ENCODE results near the gene PDCD4.
"Not testable (repeated sequence)": the region's sequence is repeated elsewhere in the genome, so short reads cannot be mapped to it uniquely, and the experiment has no call there.

The PDCD4 gene

GRCh38 chr10:110887560-110887959 is 15.8 kb downstream of the PDCD4 start:
- DNase-seq: no peak

DNA sequence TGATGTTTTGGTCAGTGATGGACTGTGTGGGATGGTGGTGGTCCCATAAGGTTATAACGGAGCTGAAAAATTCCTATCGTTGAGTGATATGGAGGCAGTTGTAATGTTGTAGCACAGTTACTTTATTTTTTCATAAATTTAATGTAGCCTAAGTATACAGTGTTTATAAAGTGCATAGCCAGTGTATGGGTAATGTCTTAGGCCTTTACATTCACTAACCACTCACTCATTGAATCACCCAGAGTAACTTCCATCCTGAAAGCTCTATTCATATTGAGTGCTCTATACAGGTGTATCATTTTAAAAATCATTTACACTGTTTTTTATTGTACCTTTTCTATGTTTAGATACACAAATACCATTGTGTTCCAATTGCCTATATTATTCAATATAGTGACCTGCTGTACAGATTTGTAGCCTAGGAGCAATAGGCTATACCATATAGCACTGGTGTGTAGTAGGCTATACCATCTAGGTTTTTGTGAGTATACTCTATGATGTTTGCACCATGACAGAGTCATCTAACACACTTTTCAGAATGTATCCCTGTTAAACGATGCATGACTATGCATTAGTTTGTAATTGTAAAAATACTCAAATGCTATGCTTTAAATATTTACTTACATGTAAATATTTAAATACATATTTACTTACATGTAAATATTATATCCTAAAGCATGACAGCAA is 21.0 kb downstream of the PDCD4 start:
- DNase-seq: no peak

DNA sequence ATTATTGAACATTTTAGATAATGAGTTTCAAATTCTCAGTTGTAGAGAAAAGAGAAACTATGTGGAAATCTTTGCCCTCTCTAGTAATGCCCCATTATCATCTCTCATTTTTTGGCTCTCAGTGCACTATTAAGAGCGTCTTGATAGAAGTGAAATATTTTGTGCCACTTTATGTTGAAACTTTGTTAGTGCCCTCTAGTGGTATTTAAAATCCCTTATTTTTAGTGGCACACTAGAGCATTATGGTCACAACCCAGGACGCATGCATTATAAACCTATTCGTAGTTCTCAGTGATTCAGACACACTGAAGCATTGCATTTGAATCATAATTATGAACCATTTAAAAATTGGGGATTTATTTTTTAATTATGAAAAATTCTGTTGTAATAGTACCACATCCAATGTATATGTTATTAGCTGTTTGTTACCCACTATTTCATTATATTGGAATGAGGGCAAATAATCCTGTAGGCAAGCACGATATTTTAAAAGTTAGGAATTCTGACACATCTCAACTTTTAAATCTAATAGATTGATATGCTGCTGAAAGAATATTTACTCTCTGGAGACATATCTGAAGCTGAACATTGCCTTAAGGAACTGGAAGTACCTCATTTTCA is 21.9 kb downstream of the PDCD4 start:
- DNase-seq: peak; percentile 0

DNA sequence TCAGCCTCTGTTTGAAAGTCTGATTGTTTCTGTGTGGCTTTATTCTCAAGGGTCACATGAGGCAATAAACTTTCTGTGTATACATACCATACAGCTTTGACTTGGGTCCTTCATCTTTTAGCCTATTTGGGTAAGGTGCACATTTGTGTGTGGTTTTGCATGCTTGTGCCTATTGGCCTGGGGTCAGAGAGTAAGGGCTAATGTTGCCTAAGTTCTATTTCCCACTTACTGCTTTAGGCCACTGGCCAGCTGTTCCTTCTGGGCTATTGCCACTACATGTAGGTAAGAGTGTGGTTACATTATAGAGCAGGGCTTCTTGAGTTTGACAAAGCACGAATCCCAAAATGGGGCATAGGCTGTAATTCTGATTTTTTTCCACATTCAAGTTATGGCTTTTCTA is 25.5 kb downstream of the PDCD4 start:
- no peak for DNase-seq

- DNase-seq: no peak
Measured at GRCh38 chr10:110898391-110898790, 26.7 kb downstream of the PDCD4 start.

DNA sequence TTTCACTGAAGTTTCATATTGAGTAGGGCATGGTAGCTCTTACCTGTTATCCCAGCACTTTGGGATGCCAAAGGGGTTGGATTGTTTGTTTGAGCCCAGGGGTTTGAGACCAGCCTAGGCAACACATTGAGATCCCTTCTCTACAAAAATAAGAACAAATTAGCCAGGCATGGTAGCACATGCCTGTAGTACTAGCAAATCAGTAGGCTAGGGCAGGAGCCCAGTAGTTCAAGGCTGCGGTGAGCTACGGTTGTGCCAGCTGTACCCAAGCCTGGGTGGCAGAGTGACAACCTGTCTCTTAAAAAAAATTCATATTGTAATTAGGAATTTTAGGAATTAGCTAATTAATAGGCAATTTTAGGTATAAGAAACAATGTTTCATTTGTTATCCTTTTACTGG is 29.3 kb downstream of the PDCD4 start:
- DNase-seq: no peak

DNA sequence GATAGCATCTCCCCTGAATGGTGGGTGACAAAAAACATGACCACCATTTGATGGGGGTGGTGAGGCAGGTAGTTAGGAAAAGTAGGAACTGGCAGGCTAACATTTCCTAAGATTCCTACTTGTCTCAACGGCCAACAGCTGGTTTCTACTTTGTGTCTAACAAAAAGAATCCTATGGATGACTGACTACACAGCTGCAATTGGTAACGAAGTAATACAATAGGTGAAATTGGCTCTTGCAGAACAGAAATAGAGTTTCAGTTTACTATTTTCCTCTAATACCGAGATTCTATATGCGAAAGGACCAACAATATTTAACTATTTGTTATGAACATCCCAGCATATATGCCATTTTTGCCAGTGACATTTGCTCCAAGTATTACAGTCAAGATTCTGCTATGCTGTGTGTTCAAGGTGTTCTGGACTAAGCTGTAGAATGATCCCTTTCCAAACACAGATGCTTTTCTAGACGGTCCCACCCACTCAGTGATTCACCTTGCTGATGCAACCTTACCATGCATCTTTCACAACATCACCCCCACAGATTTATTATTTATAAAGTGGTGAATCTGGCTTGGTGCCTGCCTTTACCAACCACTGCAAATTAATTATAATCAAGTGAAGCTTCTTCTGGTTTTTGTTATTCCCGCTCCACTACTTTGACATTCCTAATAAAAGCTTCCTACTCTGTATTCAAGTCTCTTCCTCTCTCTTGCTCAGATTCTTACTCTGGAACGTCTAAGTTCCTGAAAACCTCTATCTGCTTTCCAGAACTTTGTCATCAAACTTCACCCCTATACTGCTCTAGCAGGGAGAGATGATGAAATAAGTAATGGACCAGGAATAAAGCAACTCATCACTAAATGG is 30.5 kb downstream of the PDCD4 start:
- no peak for DNase-seq

DNA sequence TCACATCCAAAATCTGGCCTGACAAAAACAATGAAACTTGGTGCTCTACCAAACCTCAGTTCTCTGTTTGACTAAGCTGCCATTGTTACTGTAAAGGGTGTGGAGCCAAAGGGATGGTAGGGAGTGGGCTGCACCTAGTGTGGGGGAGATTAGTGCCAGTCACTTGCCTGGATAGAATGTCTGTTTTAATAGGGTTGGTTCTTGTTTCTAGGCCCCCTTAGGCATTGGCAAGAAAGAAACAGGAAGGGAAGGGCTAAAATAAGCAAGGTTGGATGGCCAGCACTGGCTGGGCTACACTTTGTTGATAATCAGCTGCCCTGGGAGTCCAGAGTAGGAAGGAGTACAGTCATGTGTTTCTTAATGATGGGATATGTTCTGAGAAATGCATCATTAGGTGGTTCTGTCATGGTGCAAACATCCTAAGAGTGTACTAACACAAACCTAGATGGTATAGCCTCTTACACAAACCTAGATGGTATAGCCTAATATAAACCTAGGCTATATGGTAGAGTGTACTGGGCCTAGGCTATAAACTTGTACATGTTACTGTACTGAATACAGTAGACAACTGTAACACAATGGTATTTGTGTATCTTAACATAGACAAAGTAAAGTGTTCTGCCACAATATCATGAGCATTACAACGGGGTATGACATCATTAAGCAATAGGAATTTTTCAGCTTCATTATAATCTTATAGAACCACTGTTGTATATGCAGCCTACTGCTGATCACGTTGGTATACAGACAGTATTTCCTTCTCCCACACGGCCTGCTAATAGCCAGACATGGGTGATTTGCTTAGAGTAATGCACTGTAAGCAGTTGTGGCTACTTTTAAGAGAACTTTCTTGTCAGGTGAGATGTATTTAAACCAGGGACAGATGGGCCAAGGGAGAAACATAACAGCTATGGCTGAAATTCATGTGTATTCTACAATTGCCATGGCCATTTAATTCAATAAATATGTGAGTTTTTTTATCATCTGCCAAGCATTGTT is 31.9 kb downstream of the PDCD4 start:
- no peak for DNase-seq

GRCh38 chr10:110910138-110910537 is 38.4 kb downstream of the PDCD4 start:
- DNase-seq: no peak

DNA sequence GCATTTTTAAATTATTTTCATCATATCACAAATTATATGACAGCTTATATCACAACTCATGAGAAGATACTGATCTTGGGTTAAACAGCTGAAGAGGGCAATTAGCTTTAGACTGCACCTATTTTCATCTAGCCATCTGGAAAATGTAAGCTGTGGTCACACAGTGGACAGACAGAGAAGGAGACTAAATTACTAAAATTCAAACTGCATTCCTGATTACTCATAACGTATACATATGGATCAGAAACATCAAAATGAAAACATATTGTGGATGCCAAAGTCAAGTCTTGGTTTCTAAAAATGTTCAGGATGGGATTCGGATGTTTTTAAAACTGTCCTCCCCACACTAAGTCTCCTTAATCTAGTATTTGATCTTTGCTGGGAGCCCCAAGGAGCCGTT is 40.6 kb downstream of the PDCD4 start:
- no peak for DNase-seq

GRCh38 chr10:110914431-110914830 is 42.7 kb downstream of the PDCD4 start:
- no peak for DNase-seq

GRCh38 chr10:110915035-110915434 is 43.3 kb downstream of the PDCD4 start:
- DNase-seq: no peak

DNA sequence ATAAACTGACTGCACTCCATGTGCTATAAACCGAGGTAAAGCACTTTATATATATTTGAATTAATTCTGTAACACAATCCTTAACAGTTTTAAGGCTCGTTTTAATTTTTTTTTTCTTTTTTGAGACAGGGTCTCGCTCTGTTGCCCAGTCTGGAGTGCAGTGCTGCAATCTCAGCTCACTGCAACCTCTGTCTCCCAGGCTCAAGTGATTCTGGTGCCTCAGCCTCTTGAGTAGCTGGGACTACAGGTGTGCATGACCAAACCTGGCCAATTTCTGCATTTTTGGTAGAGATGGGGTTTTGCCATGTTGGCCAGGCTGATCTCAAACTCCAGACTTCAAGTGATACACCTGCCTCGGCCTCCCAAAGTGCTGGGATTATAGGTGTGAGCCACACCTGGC is 43.9 kb downstream of the PDCD4 start:
- DNase-seq: not testable (repeated sequence)

- no peak for DNase-seq
Measured at GRCh38 chr10:110916554-110917346, 45.0 kb downstream of the PDCD4 start.

DNA sequence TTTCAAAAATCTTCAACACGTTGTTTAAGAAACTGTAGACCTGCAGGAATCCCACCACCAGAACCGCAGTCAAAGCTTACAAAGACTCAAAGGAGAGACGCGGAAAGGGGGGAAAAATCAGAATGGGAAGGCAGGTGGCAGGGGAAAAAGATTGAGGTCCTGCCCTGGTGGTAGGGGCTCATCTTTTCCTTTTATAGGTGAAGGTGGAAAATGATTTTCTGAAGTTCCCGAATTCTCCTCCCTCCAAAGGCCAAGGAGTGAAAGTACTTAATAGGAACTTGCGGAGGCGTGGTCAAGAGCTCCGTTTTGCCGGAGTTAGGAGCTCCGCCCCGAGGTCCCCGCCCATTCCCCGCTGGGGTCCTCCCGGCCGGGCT is 46.5 kb downstream of the PDCD4 start:
- DNase-seq: peak; percentile 40

GRCh38 chr10:110918643-110919348 is 47.1 kb downstream of the PDCD4 start, which contains the start of gene BBIP1:
TSS of gene BBIP1 (minus strand) at chr10:110919180. CDS start at chr10:110918157, 1,023 bp downstream.
- DNase-seq: peak; percentile 95

DNA sequence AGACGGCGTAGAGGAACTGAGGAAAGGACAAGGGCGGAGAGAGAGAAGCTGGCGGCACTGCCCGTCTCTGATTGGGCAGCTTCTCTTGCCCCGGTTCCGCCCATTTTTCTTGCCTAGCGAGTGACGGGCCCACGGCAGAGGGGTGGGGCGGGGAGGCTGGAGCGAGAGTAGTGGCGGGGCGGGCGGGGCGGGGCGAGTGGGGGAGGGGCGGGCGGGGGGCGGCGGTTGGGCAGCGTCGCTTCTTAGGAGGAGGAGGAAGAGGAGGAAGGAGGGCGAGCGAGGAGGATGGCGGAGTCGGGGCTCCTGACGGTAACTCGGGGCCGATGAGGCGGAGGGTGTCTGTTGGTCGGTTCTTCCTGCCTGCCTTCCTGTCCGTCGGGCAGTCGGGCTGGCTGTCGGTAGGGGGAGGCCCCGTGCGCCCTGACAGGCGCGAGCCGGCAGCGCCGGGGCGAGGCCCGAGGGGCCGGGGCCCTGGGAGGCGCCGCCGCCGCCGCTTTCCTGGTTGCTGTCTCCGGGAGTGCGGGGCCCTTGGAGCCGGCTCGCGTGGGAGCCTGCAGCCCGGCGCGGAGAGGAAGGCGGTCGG is 47.7 kb downstream of the PDCD4 start, which contains the start of gene SHOC2:
Gene SHOC2, plus strand, starts transcription at position 256 of the 583 bp plus-strand sequence. CDS start 44,755 bp downstream, outside the sequence.
- DNase-seq: no peak

DNA sequence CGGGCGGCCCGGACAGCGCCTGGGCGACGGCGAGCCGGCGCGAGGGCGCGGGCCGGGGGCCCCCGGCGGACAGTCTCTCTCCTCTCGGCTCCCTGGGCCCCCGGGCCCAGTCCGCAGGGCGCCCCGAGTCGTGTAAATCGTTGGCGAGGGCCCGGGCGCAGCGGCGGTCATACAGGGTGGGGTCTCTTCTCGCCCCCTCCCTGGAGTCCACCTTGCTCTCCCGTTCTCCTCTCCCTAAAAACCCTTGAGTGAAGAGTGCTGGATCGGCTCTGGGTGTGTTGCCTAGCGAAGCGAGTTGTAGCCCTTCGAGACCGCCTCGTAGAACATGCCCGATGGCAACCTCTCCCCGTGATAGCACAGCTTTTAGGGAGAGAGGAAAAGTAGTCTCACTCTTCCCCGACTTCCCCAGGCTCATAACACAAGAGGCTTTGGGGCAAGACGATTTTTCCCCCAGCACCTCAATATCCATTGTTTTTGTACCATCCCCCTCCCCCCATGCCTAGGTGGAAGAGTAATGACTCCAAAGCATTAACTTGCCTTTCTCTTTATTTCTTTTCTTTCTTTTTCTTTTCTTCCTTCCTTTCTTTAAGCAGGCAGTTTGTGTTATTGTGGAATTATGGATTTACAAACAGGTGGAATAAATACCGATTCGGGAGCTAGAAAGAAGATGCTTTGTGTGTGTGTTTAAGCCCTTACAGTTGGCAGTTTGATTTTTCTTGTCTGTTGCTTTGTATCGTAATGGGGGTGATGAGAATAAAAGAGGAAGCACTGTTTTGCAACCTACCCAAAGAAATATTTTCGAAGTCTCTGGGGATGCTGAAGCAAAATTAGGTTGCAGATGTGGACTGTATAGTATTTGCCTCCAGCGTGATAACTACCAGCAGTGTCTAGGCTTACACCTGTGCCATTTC is 48.5 kb downstream of the PDCD4 start:
- peak; percentile 18 for DNase-seq

DNA sequence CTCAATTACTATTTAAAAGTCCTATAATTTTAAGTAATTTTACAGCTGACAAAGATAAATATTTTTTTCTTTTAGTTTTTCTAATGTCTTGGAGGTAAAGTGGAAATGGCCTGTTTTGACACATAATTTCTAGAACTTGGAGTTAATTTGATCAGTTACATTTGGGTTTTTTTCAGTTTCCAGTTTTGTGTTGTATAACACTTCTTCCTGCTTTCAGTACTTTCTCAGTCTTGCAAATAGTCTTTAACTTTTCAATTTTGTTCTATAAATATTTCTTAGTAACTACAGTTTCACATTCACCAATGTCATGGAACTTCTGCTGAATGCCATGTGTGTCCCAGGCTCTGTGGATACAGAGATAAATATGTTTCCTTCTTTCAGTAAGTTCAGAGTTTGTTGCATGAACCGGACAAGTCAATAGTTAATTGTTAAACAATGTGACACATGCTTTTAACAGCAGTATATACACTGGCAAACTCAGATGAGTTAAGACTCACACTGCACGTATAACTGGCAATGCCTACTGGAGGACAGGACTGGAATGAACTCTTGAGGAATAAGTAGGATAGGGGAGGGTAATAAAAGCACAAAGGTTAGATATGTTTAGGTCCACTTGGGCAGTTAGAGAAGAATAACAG is 52.2 kb downstream of the PDCD4 start:
- DNase-seq: no peak

Measured in NCI-H748 treated with DMSO at 0.1 percent for 48 hours (cell line).